ENCODE data around the gene NECAB2. TPM values are rescaled to one million over a fixed set of nuclear protein-coding genes. Genes with fewer than 3 reads are reported as not detected.

The NECAB2 gene
- polyA plus RNA-seq, 1 experiment, result 0.20 TPM

- ChIA-PET POLR2A (no interaction called here), CTCF (interaction anchor here (1.1 to 3.1 kb wide), 3 partner anchors 86 to 89 kb away, joined by 4 to 14 read pairs (median 6); no protein-coding TSS in a partner anchor)
- Histone ChIP-seq H3K27ac (ENCODE audit: low read depth, low read length) (no peak overlapping the region), H3K27me3 (ENCODE audit: control insufficient read depth, insufficient read depth, low read length) (peaks cover 19% of the 10 kb centered on the region), H3K4me3 (ENCODE audit: low read depth, low read length) (no peak overlapping the region), H3K9me3 (ENCODE audit: control insufficient read depth, insufficient read depth, low read length) (peaks cover 13% of the 10 kb centered on the region)
- no peak for TF ChIP-seq CTCF (IDR thresholded peaks at IDR 0.05; ENCODE audit: low read depth, low read length)
- no peak for DNase-seq (ENCODE audit: low read depth, low spot score)
Observed at GRCh38 chr16:83977056-83977815, 9.2 kb downstream of the NECAB2 start.

GRCh38 chr16:83978401-83978904, 10.4 kb downstream of the NECAB2 start:
- ChIA-PET CTCF (interaction anchor here (1.0 to 3.1 kb wide), 4 partner anchors 22 to 107 kb away, joined by 3 to 14 read pairs (median 5); no protein-coding TSS in a partner anchor), POLR2A (no interaction called here)

GRCh38 chr16:83979441-83979840, 11.4 kb downstream of the NECAB2 start:
- ChIA-PET CTCF (interaction anchor here (3.1 kb wide), 1 partner anchor 86 kb away, joined by 14 read pairs; no protein-coding TSS in a partner anchor), POLR2A (no interaction called here)

More at GRCh38 chr16:83978401-83978904, 10.4 kb downstream of the NECAB2 start:
- Histone ChIP-seq H3K9me3 (ENCODE audit: control insufficient read depth, insufficient read depth, low read length) (peaks cover 13% of the 10 kb centered on the region), H3K27ac (ENCODE audit: low read depth, low read length) (no peak overlapping the region), H3K4me3 (ENCODE audit: low read depth, low read length) (no peak overlapping the region), H3K27me3 (ENCODE audit: control insufficient read depth, insufficient read depth, low read length) (peaks cover 22% of the 10 kb centered on the region)
- DNase-seq (ENCODE audit: low read depth, low spot score), result no peak
- no peak for TF ChIP-seq CTCF (IDR thresholded peaks at IDR 0.05; ENCODE audit: low read depth, low read length)

GRCh38 chr16:83980794-83981193, 12.8 kb downstream of the NECAB2 start:
- no peak overlapping the region for H3K27ac ChIP-seq (ENCODE audit: low read depth, low read length)
- H3K4me3 ChIP-seq (ENCODE audit: low read depth, low read length), result no peak overlapping the region
- peaks cover 25% of the 10 kb centered on the region for H3K27me3 ChIP-seq (ENCODE audit: control insufficient read depth, insufficient read depth, low read length)
- ChIA-PET CTCF (no interaction called here), POLR2A (no interaction called here)
- no peak for DNase-seq (ENCODE audit: low read depth, low spot score)
- H3K9me3 ChIP-seq (ENCODE audit: control insufficient read depth, insufficient read depth, low read length), result peaks cover 13% of the 10 kb centered on the region
- no peak for TF ChIP-seq CTCF (IDR thresholded peaks at IDR 0.05; ENCODE audit: low read depth, low read length)

More at GRCh38 chr16:83979441-83979840, 11.4 kb downstream of the NECAB2 start:
- Histone ChIP-seq H3K27me3 (ENCODE audit: control insufficient read depth, insufficient read depth, low read length) (peaks cover 22% of the 10 kb centered on the region), H3K9me3 (ENCODE audit: control insufficient read depth, insufficient read depth, low read length) (peaks cover 13% of the 10 kb centered on the region), H3K27ac (ENCODE audit: low read depth, low read length) (no peak overlapping the region), H3K4me3 (ENCODE audit: low read depth, low read length) (no peak overlapping the region)
- TF ChIP-seq CTCF (IDR thresholded peaks at IDR 0.05; ENCODE audit: low read depth, low read length), result no peak
- no peak for DNase-seq (ENCODE audit: low read depth, low spot score)

- TF ChIP-seq CTCF (IDR thresholded peaks at IDR 0.05; ENCODE audit: low read depth, low read length), result no peak
- POLR2A ChIA-PET, result no interaction called here
- peaks cover 13% of the 10 kb centered on the region for H3K9me3 ChIP-seq (ENCODE audit: control insufficient read depth, insufficient read depth, low read length)
- H3K4me3 ChIP-seq (ENCODE audit: low read depth, low read length), result no peak overlapping the region
- no peak for DNase-seq (ENCODE audit: low read depth, low spot score)
- no peak overlapping the region for H3K27ac ChIP-seq (ENCODE audit: low read depth, low read length)
- peaks cover 30% of the 10 kb centered on the region for H3K27me3 ChIP-seq (ENCODE audit: control insufficient read depth, insufficient read depth, low read length)
- CTCF ChIA-PET, result no interaction called here
Observed at GRCh38 chr16:83981799-83982198, 13.8 kb downstream of the NECAB2 start.

Measured in AG04450 (cell line).